ENCODE results near the gene CTIF.

The CTIF gene

GRCh38 chr18:48551100-48551499, 12.3 kb downstream of the CTIF start:
- no peak overlapping the region for H3K4me3 ChIP-seq (ENCODE audit: low read depth, low read length)
- CTCF ChIA-PET = interaction anchor here (0.5 kb wide), 1 partner anchor 84 kb away, joined by 3 read pairs; no protein-coding TSS in a partner anchor
- no peak for DNase-seq (ENCODE audit: low read depth, low spot score)
- POLR2A ChIA-PET = no interaction called here
- no peak for TF ChIP-seq CTCF (IDR thresholded peaks at IDR 0.05; ENCODE audit: insufficient read depth, low read length, missing control alignments)

- ChIA-PET CTCF (no interaction called here), POLR2A (no interaction called here)
- no peak for TF ChIP-seq CTCF (IDR thresholded peaks at IDR 0.05; ENCODE audit: insufficient read depth, low read length, missing control alignments)
- H3K4me3 ChIP-seq (ENCODE audit: low read depth, low read length) = no peak overlapping the region
- no peak for DNase-seq (ENCODE audit: low read depth, low spot score)
Observed at GRCh38 chr18:48552130-48552529, 13.3 kb downstream of the CTIF start.

- ChIA-PET POLR2A (interaction anchor here (1.1 kb wide), 1 partner anchor 399 kb away, joined by 3 read pairs; no protein-coding TSS in a partner anchor), CTCF (interaction anchor here (2.1 kb wide), 1 partner anchor 77 kb away, joined by 8 read pairs; no protein-coding TSS in a partner anchor)
- no peak for TF ChIP-seq CTCF (IDR thresholded peaks at IDR 0.05; ENCODE audit: insufficient read depth, low read length, missing control alignments)
- no peak overlapping the region for H3K4me3 ChIP-seq (ENCODE audit: low read depth, low read length)
- DNase-seq (ENCODE audit: low read depth, low spot score) = no peak
Observed at GRCh38 chr18:48553236-48553635, 14.4 kb downstream of the CTIF start.

GRCh38 chr18:48554610-48555400, 16.0 kb downstream of the CTIF start:
- H3K4me3 ChIP-seq (ENCODE audit: low read depth, low read length) = no peak overlapping the region
- ChIA-PET POLR2A (interaction anchor here (0.9 kb wide), 1 partner anchor 9 kb away, joined by 3 read pairs; no protein-coding TSS in a partner anchor), CTCF (interaction anchor here (0.6 to 2.1 kb wide), 4 partner anchors 8 to 110 kb away, joined by 3 to 8 read pairs (median 4); no protein-coding TSS in a partner anchor)
- no peak for TF ChIP-seq CTCF (IDR thresholded peaks at IDR 0.05; ENCODE audit: insufficient read depth, low read length, missing control alignments)
- no peak for DNase-seq (ENCODE audit: low read depth, low spot score)

- ChIA-PET CTCF (interaction anchor here (1.7 kb wide), 1 partner anchor 109 kb away, joined by 4 read pairs; no protein-coding TSS in a partner anchor), POLR2A (interaction anchor here (0.9 kb wide), 1 partner anchor 9 kb away, joined by 3 read pairs; no protein-coding TSS in a partner anchor)
- DNase-seq (ENCODE audit: low read depth, low spot score) = no peak
- H3K4me3 ChIP-seq (ENCODE audit: low read depth, low read length) = no peak overlapping the region
- no peak for TF ChIP-seq CTCF (IDR thresholded peaks at IDR 0.05; ENCODE audit: insufficient read depth, low read length, missing control alignments)
Observed at GRCh38 chr18:48555465-48555995, 16.7 kb downstream of the CTIF start.

- H3K4me3 ChIP-seq (ENCODE audit: low read depth, low read length) = no peak overlapping the region
- CTCF ChIA-PET = interaction anchor here (1.2 to 1.4 kb wide), 2 partner anchors 9 to 117 kb away, joined by 3 read pairs; no protein-coding TSS in a partner anchor
- DNase-seq (ENCODE audit: low read depth, low spot score) = no peak
- POLR2A ChIA-PET = no interaction called here
- no peak for TF ChIP-seq CTCF (IDR thresholded peaks at IDR 0.05; ENCODE audit: insufficient read depth, low read length, missing control alignments)
Observed at GRCh38 chr18:48557640-48558174, 18.9 kb downstream of the CTIF start.
